ENCODE measurements around the gene SIM1.
"Not testable (repeated sequence)": the region's sequence is repeated elsewhere in the genome, so short reads cannot be mapped to it uniquely, and the experiment has no call there.

SIM1 gene

DNA sequence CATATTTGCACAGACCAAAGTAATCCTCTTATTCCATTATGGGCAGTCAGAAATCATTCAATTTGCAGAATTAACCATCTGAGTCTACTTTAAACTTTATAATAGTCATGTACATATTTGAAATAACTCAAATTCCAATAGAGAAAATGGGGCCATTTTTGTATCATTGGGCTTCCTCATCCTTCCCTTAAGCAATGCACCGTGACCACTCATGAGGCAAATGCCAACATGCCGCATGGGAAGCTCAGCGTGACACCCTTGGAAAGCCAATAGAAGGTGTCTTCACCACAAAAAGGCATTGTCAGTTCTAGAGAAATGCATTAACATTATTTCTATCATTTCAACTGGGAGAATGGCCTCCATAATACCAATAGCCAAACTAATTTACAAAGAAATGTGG, 38.5 kb downstream of the SIM1 start:
- peak; percentile 33 for DNase-seq

DNA sequence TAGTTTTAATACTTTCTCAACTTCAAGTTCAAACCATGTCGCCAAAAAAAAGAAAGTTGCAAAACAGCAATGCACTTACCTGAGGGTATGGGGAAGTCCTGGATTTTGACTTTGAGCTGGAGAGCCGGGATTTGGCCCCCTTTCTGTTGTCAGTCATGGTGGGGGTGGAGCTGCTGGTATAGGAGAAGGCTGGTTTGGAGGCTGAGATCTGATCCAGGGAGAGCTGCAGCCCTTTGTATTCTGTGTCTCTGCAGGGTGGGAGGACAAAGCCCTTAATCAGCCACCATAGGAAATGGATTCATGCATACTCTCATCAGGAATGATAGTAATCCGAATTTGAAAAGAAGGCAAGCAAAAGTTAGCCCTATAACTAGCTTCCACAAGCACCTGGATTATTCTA, 44.0 kb downstream of the SIM1 start:
- no peak for DNase-seq

DNA sequence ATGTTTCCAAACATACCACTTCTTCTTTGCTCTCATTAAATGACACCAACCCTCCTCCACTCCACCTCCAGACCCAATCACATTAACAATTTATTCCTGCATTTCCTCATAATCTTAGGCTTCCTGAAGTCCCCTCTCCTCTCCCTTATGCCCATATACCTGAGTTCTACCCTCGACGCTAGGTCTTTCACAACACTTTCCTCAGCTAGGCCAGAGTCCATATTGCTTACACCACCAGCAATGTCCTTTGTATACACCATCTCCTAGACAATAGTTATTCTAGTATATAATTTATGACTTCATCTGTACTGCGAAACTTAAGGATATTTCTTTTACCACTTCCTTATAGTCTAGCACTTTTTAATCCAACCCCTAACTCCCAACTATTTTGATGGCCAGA, 47.7 kb downstream of the SIM1 start:
- DNase-seq, result no peak

DNA sequence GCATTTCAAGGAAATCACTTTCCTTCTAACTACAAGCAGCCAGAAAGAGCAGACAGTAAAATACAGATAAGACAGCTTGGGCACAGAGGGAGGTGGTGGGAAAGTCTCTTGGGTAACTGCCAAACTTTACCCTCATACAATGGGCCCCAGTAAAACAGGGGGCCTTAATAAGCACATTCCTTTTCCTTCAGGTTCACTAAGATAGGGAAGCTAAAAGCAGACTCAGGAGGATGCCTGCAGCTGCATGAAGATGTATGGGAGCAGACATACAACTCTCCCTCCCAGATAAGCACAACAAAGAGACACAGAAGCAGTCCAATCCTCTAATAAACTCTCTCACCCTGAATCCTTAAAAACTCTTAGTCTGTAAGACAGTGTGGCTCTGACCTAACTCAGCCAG, 49.0 kb downstream of the SIM1 start:
- no peak for DNase-seq

DNA sequence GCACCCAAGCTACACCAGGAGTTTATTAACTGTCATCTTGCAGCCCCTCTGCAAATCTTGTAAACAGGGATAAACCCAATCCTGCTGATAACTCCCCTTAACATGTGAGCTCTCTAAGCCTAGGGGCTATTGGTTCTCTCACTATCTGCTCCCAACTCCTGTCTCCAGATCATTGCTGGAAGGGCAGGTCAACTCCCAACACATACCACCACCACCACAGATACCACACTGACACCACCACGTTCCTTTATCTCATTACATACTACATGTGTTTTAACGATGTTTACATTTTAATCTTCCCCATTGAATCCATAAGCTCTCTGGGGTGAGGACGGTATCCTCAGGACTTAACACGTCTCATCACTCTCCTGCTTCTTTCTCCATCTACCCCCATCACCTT, 51.8 kb downstream of the SIM1 start:
- DNase-seq, result no peak

DNA sequence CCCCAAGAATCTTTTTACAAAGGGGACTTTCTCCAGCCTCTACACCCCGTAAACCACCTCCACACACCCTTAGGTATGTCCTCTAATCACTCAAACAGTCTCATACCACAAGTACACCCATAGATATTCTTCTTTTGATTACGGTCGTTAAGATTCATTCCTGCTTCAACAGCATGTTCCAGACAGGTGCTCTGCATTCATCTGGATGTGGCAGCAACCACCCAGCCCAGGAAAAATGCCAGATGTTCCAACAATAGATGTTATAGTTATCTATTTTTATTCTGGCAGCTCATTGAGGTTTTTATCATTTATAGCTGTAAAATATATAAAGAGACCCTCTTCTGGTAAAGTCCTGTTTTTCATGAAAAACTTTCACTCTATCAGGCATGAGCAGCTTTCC, 60.7 kb downstream of the SIM1 start:
- no peak for DNase-seq

DNA sequence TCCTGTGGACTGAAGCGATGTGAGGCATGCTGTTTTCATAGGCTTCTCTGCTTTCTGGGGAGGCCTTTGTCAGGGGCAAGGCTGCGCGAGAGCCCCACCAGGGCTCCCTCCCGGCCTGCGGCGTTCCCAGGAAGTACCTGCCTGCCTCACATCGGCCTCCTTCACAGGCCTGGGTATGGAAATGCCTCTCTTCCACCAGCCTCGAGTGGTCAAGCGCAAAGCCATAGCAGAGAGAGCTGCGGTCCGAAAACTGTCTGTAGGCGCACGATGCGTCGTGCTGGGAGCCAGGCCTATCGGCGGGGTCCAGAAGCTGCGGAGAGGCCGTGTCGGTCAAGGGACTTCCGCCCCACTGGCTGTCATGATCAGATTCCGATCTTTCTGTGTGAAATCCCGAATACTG, 71.2 kb downstream of the SIM1 start:
- no peak for DNase-seq

DNA sequence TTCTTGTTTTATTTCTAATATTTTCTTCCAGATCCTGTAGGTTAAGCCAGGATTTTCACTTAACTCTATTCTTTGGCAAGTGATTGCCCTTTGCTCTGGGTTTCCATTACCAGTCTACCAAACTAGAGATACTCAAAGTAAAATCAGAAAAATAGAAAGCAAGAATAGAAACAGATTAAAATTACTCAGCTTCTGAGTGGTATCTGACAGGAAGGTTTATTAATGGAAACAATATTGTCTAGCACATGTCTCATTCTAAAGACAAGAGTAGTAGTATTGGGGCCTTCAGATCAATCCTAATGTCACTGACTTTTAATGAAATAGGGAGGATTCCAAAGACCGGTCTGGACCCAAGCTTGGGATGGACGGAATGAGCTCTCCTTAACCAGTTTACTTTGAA, 72.3 kb downstream of the SIM1 start:
- no peak for DNase-seq

DNA sequence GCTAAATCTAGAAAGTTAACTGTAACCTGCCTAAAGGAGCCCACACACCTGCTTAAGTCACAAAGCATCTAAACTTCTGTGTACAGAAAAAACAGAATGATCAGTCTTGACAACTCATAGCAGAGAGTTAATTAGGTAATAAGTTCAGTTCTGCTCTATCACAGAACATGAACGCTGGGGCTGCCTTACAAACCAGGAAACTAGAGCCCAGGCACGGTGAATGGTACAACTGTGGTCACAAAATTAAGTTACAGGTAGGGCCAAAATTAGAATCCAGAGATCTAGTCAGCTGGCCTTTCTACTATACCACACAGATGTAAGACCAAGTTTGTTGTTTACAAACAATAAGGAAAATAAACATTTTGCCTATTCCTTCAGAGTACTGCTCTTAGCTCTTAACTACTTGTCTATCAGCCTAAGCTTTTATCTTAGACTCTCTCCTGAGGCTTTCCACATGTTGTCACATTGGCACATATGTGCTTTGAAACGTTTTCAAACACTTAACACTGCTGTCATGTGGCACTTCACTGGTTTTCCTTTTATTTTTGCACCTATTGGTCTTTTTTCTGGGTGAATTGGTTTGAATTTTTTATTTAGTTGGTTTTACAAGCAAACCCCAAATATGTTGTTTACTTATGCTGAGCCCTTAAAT, 75.7 kb downstream of the SIM1 start:
- no peak for DNase-seq

DNA sequence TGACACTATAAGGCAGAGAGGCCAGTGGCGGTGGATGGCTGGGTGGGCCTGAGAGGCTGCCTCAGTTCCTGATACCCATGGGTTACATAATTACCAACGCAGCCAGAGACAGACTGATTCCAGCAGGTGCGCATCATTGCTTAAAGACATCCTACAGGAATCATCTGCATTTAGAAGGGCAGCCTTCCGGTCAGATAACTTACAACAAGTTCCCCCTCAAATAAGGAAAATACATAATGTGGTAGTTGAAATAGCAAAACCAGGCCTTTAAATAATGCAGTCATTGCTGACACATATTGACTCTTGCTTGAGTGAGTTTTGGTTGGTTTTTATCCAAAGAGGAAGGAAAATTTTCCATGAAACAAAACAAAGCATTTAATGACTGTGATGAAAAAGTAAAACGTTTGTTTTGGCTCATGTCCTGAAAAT, 81.9 kb downstream of the SIM1 start:
- no peak for DNase-seq

DNA sequence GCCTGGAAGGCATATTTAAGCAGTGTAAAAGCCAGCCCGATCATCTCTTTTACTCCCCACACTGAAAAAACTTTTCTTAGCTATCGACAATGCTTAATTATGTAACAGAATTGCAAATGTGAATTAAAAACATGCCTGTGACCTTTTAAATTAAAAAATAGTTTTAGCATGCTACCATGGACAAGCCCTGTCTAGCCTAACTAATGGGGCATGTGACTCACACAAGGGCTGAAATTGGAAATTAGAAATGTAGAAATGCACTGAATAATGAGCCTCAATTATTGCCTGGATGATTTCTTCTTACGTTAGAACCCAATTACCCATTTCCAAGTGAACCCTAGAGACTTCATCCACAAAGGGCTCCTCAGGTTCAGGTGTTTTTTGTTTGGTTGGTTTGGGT, 82.7 kb downstream of the SIM1 start:
- no peak for DNase-seq

DNA sequence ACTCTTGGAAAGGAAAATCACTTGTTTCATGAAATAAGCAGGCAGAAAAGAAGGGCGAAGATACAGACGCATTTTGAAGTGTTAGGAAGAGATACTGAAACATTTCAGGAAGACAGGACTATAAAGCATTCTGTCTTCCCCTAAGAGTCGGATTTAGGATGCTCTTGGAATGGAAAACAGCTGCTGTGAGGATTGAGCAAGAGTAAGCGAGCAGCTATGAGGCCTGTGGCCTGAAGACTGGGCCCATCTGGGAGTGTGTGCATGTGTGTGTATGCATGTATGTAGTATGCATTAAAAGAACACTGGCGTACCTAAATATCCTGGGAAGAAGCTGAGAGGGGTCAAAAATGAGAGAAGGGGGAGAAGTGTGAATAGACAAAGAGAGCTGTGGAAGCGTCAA, 83.6 kb downstream of the SIM1 start:
- peak; percentile 74 for DNase-seq

DNA sequence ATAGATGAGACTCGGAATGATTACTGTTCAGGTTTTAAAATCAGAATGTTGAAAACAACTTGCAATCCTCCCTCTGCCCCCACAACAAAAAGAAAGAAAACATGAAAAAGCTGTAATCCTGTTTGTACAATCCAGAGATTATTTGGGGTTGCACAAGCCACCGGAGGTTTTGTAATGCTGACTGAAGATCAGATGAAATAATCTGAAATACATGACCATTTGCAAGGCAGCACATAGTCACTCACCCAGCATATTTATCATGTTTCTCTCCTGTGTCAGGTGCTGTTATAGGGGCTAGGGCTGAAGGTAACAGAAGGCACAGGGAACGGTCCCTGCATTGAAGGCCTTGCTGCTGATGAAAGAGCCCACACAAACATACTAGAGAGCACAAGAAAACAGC, 85.3 kb downstream of the SIM1 start:
- no peak for DNase-seq

DNA sequence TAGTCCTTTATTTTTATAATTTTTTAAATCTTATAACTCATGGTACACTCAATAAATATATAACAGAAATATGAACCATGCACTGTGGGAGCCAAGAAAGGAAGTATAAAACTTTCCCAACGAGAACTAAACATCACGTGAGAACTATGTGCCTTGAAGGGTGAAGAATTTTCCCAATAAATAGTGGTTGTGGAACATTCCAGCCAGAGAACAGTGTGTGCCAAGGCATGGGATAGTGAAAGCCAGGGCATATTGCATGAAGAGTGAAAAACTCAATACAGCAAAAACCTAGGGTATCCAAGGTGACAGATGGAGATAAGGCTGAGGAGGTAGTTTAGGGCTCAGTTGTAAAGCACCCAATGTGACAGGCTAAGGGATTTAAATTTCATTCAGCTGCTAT, 86.1 kb downstream of the SIM1 start:
- DNase-seq, result no peak

DNA sequence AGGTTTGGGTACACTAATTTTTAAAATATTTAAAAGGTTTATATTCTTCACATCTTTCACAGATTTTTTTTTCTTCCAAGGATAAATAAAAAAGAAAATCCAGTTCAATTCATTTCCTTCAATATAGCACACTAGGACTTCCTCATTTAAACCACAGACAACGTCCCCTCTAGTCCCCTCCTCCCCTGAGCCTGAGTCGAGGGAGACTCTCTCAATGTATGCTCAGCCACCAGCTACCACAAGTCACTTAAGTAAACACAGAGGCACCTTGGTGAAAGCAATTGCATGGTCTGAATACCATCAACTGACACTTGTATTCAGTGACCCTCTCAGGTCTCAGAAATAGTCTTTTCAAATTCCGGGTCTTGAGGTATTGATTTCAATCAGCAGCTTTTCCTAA, 88.6 kb downstream of the SIM1 start:
- DNase-seq, result no peak

DNA sequence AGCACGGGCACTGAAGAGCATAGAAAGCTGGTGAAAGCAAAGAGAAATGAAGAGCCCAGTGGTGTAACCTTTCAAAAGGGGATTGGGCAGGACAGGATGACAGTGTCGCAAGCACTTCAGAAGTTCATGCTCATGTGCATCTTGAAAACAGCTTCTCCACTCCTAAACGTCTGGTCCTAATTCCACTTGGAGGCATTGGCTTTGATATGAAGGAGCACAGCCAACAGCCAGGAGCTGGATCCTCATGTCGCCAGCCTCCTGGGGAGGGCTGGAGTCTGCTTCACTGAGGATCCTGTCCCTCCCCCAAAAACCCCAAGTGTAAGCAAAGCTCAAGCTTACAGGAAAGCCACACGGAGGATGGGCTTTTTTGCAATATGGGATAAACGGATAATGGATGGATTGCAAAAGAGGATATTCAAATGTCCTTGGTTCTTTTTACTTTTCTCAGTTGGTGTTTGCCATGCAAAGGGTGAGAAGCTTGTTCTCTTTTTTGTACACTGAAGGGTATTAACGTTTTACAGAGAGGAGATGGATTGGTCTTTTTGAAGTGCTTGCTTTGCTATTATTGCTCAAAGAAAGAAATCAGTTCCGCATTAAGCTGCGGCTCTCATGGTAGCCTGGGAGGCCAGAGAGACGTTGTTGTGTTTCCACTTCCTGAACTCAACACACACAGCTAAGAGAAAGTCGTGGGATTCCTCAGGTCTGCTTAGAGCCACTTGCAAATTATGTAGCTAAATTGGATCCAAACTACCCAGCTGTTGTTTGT, 92.2 kb downstream of the SIM1 start:
- no peak for DNase-seq

DNA sequence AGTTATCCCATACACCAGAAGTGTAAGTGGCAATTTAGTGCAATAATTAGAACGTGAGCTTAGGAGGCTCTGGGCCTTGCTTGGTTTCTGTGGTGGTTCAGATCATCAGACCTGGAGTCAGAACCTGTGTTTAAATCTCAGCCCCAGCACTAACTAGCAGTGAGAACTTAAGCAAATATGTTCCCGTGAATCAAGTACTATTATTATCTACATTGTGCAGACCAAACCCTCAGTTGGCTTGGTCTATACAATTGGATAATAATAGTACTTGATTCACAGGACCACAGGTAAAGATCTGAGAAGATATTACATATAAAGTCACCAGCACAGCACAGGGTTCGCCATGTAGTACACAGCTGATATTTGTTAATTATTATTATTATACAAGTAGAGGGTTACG, 93.1 kb downstream of the SIM1 start:
- DNase-seq, result no peak

DNA sequence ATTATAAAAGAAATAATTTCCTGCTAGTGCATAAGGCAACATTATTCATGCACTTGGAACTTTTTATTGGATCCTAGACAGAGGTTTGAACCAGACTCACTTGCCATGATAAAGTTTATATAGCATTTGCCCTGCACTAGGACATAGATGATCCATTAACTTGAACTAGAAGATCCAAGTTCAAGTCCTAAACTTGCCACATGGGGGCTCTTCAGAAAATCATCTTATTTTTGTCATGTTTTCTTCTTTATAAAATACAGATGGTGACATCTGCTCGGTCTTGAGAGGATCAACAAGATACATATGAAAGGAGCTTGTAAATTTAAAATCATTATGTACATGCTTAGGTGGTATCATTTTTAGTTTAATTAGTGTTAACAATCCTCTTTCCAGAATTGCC, 94.5 kb downstream of the SIM1 start:
- no peak for DNase-seq

DNA sequence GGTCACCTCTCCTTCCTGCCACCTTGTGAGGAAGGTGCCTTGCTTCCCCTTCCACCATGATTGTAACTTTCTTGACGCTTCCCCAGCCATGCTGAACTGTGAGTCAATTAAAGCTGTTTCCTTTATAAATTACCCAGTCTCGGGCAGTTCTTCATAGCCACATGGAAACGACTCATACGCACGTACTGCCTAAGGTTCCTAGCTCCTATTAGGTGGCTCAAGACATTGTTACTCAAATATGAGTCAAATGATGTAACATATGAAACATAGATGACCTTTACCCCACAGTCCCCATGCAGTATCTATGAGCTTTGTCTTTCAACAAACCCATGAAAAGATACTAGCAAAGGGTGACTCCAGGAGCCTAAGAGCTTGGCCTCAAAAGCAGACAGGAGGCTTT, 98.3 kb downstream of the SIM1 start:
- DNase-seq, result peak; percentile 77

DNA sequence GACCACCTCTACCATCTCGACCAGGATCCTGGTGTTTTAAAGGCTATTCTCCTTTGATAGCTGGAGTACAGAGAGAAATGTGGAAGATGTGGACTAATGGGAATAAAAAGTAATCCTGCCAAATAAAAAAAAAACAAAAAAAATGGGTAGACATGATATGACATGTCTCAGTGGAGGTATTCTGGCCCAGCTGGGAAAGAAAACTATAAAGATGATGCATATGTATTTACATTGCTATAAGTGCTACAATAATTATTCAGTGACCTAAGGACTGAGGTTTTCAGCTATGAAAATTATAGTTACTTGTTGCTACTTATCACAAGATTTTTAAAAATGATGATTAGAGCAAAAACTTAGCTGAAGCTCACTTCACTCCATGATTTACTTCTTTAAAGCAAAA, 101.1 kb downstream of the SIM1 start:
- no peak for DNase-seq

DNA sequence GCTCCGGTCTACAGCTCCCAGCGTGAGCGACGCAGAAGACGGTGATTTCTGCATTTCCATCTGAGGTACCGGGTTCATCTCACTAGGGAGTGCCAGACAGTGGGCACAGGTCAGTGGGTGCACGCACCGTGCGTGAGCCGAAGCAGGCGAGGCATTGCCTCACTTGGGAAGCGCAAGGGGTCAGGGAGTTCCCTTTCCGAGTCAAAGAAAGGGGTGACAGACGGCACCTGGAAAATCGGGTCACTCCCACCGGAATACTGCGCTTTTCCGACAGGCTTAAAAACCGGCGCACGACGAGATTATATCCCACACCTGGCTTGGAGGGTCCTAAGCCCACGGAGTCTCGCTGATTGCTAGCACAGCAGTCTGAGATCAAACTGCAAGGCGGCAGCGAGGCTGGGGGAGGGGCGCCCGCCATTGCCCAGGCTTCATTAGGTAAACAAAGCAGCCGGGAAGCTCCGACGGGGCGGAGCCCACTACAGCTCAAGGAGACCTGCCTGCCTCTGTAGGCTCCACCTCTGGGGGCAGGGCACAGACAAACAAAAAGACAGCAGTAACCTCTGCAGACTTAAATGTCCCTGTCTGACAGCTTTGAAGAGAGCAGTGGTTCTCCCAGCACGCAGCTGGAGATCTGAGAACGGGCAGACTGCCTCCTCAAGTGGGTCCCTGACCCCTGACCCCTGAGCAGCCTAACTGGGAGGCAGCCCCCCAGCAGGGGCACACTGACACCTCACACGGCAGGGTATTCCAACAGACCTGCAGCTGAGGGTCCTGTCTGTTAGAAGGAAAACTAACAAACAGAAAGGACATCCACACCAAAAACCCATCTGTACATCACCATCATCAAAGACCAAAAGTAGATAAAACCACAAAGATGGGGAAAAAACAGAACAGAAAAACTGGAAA, 109.7 kb downstream of the SIM1 start:
- not testable (repeated sequence) for DNase-seq

DNA sequence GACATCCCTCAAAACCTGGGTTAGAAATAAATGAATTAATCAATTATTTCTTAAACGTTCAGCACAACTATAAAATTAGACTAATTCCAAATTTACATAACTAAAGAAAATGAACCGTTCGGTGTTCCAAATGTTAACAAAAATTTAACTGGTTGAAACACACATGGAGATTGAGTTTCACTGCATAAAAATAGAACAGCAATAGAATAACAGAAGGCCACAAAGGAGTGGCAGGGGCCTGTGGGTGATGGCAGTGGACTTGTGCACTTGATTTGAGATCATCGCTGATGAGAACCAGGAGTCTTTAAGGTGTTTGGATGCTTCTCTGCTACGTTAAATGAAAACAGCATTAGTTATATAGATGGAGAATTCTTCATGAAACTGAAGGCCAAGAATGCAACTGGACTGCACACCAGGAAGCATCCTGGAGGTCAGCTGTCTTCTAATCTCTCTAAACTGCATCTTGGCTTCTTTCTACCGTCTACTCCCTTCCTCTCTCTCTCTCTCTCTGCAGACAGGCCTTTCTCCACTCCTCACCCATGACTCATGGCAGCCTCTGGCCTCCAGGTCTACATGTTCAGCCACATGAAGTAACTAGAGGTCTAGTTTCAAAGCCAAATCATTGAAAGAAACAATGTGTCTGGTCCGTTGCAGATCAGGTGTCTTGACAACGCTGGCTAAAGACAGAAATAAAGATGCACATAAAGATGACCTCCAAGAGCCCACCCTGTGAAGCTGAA, 111.3 kb downstream of the SIM1 start:
- DNase-seq, result peak; percentile 71

DNA sequence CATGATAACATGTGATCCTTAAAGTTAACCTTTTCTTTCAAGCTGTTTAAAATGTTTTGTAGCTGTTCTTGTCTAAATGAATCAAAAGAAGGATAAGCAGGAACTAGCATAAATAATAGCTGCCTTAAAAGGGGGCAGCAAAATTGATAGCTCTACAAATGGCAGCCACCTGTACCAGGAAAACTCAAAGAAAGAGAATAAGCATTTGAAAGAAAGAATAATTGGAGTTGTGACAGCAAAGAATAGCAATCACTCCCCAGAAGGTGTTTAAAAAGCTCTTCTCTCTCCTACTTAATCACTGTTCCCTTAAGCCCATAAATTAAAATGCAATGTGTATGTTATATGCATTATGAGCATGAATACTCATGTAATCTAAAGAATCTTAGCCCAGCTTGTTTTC, 114.6 kb downstream of the SIM1 start:
- no peak for DNase-seq

Measured in fibroblast of upper back skin (primary cell).